ENCODE data around the gene LRRC47.

DNA sequence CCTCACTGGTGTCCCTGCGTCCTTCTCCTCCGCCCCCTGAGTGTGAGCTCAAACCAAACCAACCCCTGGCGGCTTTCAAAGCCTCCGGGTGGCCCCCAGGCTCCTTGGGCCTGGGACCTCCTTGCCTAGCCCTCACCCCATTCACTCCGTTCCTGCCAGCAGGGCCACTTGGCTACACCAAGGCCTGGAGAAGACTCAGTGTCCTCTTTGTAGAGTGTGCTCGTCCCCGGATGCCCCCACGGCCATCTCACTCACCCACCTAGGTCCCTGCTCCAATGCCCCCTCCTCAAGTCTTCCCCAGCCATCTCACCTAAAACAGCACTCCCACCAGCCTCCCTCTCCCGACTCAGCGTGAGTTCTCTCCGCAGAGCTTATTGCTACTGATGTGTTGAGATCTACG, 51.2 kb downstream of the LRRC47 start:
- no peak for TF ChIP-seq POLR2A (IDR thresholded peaks at IDR 0.05)
- TF ChIP-seq, protein P1, sequence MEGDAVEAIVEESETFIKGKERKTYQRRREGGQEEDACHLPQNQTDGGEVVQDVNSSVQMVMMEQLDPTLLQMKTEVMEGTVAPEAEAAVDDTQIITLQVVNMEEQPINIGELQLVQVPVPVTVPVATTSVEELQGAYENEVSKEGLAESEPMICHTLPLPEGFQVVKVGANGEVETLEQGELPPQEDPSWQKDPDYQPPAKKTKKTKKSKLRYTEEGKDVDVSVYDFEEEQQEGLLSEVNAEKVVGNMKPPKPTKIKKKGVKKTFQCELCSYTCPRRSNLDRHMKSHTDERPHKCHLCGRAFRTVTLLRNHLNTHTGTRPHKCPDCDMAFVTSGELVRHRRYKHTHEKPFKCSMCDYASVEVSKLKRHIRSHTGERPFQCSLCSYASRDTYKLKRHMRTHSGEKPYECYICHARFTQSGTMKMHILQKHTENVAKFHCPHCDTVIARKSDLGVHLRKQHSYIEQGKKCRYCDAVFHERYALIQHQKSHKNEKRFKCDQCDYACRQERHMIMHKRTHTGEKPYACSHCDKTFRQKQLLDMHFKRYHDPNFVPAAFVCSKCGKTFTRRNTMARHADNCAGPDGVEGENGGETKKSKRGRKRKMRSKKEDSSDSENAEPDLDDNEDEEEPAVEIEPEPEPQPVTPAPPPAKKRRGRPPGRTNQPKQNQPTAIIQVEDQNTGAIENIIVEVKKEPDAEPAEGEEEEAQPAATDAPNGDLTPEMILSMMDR (IDR thresholded peaks at IDR 0.05) = no peak
- TF ChIP-seq EP300 (IDR thresholded peaks at IDR 0.05) = no peak
